NB4 (cell line): Measurements from ENCODE around the gene HSPB6.

Experiments used
- DNase-seq: peaks from one replicate; pipeline ENCODE4 v3.0.0; 2010; ENCODE audit warnings: low read depth
- H3K4me3 ChIP-seq: one replicate; pipeline ENCODE4 v1.5.1; 2011; ENCODE audit warnings: mild to moderate bottlenecking, low read depth, low read length, moderate library complexity
- MYC ChIP-seq: IDR thresholded peaks from 2 replicates; pipeline ENCODE4 v1.6.1; 2011; ENCODE audit warnings: low read depth, low read length
- POLR2A ChIP-seq: IDR thresholded peaks from 2 replicates; pipeline ENCODE4 v1.6.1; 2011; ENCODE audit warnings: mild to moderate bottlenecking; ENCODE audit not compliant: insufficient read length; ENCODE audit errors: extremely low read depth
- TF ChIP-seq, protein P1 (sequence below): IDR thresholded peaks from 2 replicates; pipeline ENCODE4 v1.6.1; 2011; ENCODE audit warnings: low read depth, low read length
- TF ChIP-seq, protein P2 (sequence below): IDR thresholded peaks from one replicate; pipeline ENCODE4 v1.5.1; 2012; ENCODE audit warnings: low read depth, low read length

Gene HSPB6

DNA sequence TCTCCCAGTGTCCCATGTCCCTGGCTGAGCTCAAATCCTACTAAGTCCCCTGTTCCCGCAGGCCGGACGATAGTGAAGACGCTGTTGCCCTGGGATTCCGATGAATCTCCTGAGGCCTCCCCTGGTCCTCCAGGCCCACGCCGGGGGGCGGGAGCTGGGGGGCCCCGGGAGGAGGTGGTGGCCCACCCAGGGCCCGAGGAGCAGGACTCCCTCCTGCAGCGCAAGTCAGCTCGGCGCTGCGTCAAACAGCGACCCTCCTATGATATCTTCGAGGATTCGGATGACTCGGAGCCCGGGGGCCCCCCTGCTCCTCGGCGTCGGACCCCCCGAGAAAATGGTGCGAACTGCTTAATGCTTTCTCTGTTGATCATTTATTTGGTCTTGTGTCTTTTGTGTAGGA lies 33.2 kb downstream of the HSPB6 start:
- no peak for DNase-seq
- TF ChIP-seq MYC (no peak), POLR2A (no peak)
- TF ChIP-seq, protein P1, sequence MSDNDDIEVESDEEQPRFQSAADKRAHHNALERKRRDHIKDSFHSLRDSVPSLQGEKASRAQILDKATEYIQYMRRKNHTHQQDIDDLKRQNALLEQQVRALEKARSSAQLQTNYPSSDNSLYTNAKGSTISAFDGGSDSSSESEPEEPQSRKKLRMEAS: no peak
- TF ChIP-seq, protein P2, sequence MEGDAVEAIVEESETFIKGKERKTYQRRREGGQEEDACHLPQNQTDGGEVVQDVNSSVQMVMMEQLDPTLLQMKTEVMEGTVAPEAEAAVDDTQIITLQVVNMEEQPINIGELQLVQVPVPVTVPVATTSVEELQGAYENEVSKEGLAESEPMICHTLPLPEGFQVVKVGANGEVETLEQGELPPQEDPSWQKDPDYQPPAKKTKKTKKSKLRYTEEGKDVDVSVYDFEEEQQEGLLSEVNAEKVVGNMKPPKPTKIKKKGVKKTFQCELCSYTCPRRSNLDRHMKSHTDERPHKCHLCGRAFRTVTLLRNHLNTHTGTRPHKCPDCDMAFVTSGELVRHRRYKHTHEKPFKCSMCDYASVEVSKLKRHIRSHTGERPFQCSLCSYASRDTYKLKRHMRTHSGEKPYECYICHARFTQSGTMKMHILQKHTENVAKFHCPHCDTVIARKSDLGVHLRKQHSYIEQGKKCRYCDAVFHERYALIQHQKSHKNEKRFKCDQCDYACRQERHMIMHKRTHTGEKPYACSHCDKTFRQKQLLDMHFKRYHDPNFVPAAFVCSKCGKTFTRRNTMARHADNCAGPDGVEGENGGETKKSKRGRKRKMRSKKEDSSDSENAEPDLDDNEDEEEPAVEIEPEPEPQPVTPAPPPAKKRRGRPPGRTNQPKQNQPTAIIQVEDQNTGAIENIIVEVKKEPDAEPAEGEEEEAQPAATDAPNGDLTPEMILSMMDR: no peak
- H3K4me3 ChIP-seq: no peak overlapping the region

DNA sequence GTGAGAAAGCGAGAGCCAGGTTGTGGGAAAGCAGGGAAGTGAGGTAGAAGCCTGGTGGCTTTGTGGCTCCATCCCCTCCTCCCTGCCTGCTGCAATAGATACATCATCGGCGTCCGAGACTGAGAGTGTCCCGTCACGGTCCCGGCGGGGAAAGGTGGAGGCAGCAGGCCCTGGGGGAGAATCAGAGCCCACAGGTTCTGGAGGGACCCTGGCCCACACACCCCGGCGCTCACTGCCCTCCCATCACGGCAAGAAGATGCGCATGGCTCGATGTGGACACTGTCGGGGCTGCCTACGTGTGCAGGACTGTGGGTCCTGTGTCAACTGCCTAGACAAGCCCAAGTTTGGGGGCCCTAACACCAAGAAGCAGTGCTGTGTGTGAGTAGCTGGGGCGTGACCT lies 33.9 kb downstream of the HSPB6 start:
- no peak overlapping the region for H3K4me3 ChIP-seq
- TF ChIP-seq, protein P1: no peak
- TF ChIP-seq, protein P2: no peak
- TF ChIP-seq POLR2A (no peak), MYC (no peak)
- DNase-seq: no peak

DNA sequence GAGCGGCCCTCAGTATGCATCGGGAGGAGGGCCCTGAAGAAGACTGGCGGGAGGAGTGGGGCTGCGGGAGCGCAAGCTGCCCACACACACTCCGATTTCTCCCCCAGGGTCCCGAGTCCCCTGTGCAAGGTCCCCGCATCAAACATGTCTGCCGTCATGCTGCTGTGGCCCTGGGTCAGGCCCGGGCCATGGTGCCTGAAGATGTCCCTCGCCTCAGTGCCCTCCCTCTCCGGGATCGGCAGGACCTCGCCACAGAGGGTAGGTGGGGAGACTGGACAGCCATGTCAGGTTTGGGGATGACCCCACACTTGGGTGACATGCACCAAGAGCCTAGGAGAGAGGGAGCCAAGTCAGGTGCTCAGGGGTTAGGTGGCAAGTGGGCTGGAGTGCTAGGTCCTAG lies 34.4 kb downstream of the HSPB6 start:
- H3K4me3 ChIP-seq: no peak overlapping the region
- TF ChIP-seq, protein P1: no peak
- TF ChIP-seq POLR2A (no peak), MYC (no peak)
- TF ChIP-seq, protein P2: no peak
- no peak for DNase-seq

DNA sequence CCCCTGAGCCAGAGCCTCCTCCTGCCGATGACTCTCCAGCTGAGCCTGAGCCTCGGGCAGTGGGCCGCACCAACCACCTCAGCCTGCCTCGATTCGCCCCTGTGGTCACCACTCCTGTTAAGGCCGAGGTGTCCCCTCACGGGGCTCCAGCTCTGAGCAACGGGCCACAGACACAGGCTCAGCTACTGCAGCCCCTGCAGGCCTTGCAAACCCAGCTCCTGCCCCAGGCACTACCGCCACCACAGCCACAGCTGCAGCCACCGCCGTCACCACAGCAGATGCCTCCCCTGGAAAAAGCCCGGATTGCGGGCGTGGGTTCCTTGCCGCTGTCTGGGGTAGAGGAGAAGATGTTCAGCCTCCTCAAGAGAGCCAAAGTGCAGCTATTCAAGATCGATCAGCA lies 35.5 kb downstream of the HSPB6 start:
- H3K4me3 ChIP-seq: no peak overlapping the region
- TF ChIP-seq POLR2A (no peak), MYC (no peak)
- TF ChIP-seq, protein P1: no peak
- TF ChIP-seq, protein P2: no peak
- no peak for DNase-seq

DNA sequence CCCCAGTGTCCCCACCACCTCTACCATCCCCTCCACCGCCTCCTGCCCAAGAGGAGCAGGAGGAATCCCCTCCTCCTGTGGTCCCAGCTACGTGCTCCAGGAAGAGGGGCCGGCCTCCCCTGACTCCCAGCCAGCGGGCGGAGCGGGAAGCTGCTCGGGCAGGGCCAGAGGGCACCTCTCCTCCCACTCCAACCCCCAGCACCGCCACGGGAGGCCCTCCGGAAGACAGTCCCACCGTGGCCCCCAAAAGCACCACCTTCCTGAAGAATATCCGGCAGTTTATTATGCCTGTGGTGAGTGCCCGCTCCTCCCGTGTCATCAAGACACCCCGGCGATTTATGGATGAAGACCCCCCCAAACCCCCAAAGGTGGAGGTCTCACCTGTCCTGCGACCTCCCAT lies 36.2 kb downstream of the HSPB6 start:
- TF ChIP-seq POLR2A (no peak), MYC (no peak)
- TF ChIP-seq, protein P1: no peak
- TF ChIP-seq, protein P2: no peak
- DNase-seq: no peak
- H3K4me3 ChIP-seq: no peak overlapping the region

DNA sequence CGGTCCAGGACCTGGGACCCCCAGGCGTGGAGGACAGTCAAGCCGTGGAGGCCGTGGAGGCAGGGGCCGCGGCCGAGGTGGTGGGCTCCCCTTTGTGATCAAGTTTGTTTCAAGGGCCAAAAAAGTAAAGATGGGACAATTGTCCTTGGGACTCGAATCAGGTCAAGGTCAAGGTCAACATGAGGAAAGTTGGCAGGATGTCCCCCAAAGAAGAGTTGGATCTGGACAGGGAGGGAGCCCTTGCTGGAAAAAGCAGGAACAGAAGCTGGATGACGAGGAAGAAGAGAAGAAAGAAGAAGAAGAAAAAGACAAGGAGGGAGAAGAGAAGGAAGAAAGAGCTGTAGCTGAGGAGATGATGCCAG lies 36.7 kb downstream of the HSPB6 start:
- no peak overlapping the region for H3K4me3 ChIP-seq
- TF ChIP-seq MYC (no peak), POLR2A (no peak)
- TF ChIP-seq, protein P2: no peak
- TF ChIP-seq, protein P1: no peak
- DNase-seq: no peak
